Measurements from ENCODE around the gene C12orf57. TPM values are rescaled to one million over a fixed set of nuclear protein-coding genes. Genes with fewer than 3 reads are reported as not detected.

C12orf57 gene
- total and polyA plus RNA-seq, 10 of the 15 experiments (the other 5 are each of a cell fraction or from before 2014, with no cell fraction given) = 64.5 to 377 (median 211) TPM

- SMC1A ChIA-PET (ENCODE audit: uncharacterized antibody, unreplicated experiment) = interaction anchor here (1.1 to 1.8 kb wide), 4 partner anchors 22 to 49 kb away, joined by 3 to 6 read pairs (median 3); partner anchors contain the start of genes C12orf57, RNU7-1 and SPSB2
- TF ChIP-seq SUZ12 (IDR thresholded peaks at IDR 0.05; ENCODE audit: unreplicated experiment) (no peak), SIX5 (IDR thresholded peaks at IDR 0.05; ENCODE audit: low read depth, low read length, severe bottlenecking) (no peak), DPF2 (IDR thresholded peaks at IDR 0.05) (no peak), CBFB (IDR thresholded peaks at IDR 0.05; ENCODE audit: low read depth) (no peak), ZZZ3 (IDR thresholded peaks at IDR 0.05; ENCODE audit: control insufficient read depth, insufficient read length, low read depth) (no peak), REST (IDR thresholded peaks at IDR 0.05; ENCODE audit: low read depth, low read length) (no peak), ELK1 (IDR thresholded peaks at IDR 0.05; ENCODE audit: low read depth, low read length) (no peak), CEBPZ (IDR thresholded peaks at IDR 0.05; ENCODE audit: low read depth, low read length) (no peak), ETV6 (conservative IDR thresholded peaks at IDR 0.05 in 1 of 2, IDR thresholded peaks at IDR 0.05 in 1 of 2; ENCODE audit: borderline replicate concordance in 1 of 2, low read depth in 1 of 2) (no peak), HDAC2 (IDR thresholded peaks at IDR 0.05) (no peak), RAD21 (IDR thresholded peaks at IDR 0.05; ENCODE audit: insufficient read depth, low read depth, low read length) (no peak), MLLT1 (IDR thresholded peaks at IDR 0.05) (no peak), SMC3 (IDR thresholded peaks at IDR 0.05; ENCODE audit: borderline replicate concordance, low read length) (no peak), RAD51 (IDR thresholded peaks at IDR 0.05) (no peak), PAX8 (IDR thresholded peaks at IDR 0.05) (no peak)
These were observed 22.3 kb upstream of the C12orf57 start for GRCh38 chr12:6921539-6921938.

More at GRCh38 chr12:6921539-6921938, 22.3 kb upstream of the C12orf57 start:
- DNase-seq (ENCODE audit: low read depth, low spot score) (no peak), ATAC-seq (no peak), FAIRE-seq (no peak)
- no peaks in the 10 kb centered on the region for H4K20me1 ChIP-seq (ENCODE audit: control insufficient read depth, insufficient read depth)
- no peaks in the 10 kb centered on the region for H3K27me3 ChIP-seq (replicated peaks in 1 of 2; ENCODE audit: control insufficient read depth in 2 of 2, insufficient read depth in 2 of 2, low read length in 1 of 2)
- in situ Hi-C loops (cut with MboI) (no loop called here), intact Hi-C loops (cut with micrococcal nuclease; ENCODE audit: unreplicated experiment) (loop anchor here (5.0 kb wide), 2 partner anchors 171 to 191 kb away; partner anchors contain the start of gene C1R)
- peaks cover 3% of the 10 kb centered on the region for H3K79me2 ChIP-seq (ENCODE audit: control insufficient read depth, insufficient read depth, low read length)
- H3K4me1 ChIP-seq (ENCODE audit: control insufficient read depth, insufficient read depth, low read length) = peaks cover 44% of the 10 kb centered on the region
- WGBS (ENCODE audit: insufficient coverage, insufficient replicate concordance, low lambda C conversion rate, missing lambda C conversion rate) = 70% methylated on average over 7 of the region's 7 CpGs
- H3K9me3 ChIP-seq (replicated peaks; ENCODE audit: control insufficient read depth, insufficient read depth, low read length) = no peaks in the 10 kb centered on the region
- no TSS peak for BruUV-seq (replicated peaks)
- no peak overlapping the region for H3K9ac ChIP-seq (ENCODE audit: control insufficient read depth, insufficient read depth, low read length)
- H3K4me2 ChIP-seq (ENCODE audit: control insufficient read depth, insufficient read depth) = peak overlapping the region; percentile 36
- CTCF ChIA-PET = interaction anchor here (1.0 to 6.2 kb wide), 10 partner anchors 15 to 224 kb away, joined by 3 to 111 read pairs (median 5); partner anchors contain the start of genes C12orf57, C1RL, RNU7-1 and SPSB2
- POLR2A ChIA-PET = interaction anchor here (0.6 to 1.5 kb wide), 3 partner anchors 10 to 110 kb away, joined by 4 to 6 read pairs (median 5); no protein-coding TSS in a partner anchor
- H3K4me3 ChIP-seq = peak overlapping the region; percentile 4; the same call in 1 of the 2 replicates
- RAD21 ChIA-PET (ENCODE audit: unreplicated experiment) = interaction anchor here (0.6 to 2.4 kb wide), 5 partner anchors 16 to 70 kb away, joined by 3 to 10 read pairs (median 4); partner anchors contain the start of genes C12orf57, CDCA3 and RNU7-1
- no peak overlapping the region for H2AFZ ChIP-seq (ENCODE audit: control insufficient read depth, low read depth, low read length)
- peak overlapping the region; percentile 36 for H3K27ac ChIP-seq (ENCODE audit: control insufficient read depth, insufficient read depth)
- peaks cover 2 to 9% of the 10 kb centered on the region in 2 experiments; a peak in 2 of 4 replicates for H3K36me3 ChIP-seq (ENCODE audit: control insufficient read depth in 2 of 2, insufficient read depth in 2 of 2, low read length in 1 of 2)

All from GM12878 (cell line).